H9 (cell line): ENCODE results near the gene ANKK1. TPM values are rescaled to one million over a fixed set of nuclear protein-coding genes. Genes with fewer than 3 reads are reported as not detected.

ENCODE experiments used
- DNase-seq: peaks from one replicate; pipeline ENCODE4 v3.0.0-alpha.2; 2017
- H2AFZ ChIP-seq: one replicate; pipeline ENCODE4 v1.6.1; 2013; ENCODE audit warnings: mild to moderate bottlenecking, low read length, control low read depth, moderate library complexity
- H2AK5ac ChIP-seq: 2 replicates; pipeline ENCODE4 v1.6.1; 2013; ENCODE audit warnings: low read length, control low read depth, mixed read lengths; ENCODE audit not compliant: insufficient read length
- H2BK120ac ChIP-seq: one replicate; pipeline ENCODE4 v1.6.1; 2013; ENCODE audit warnings: low read depth, mild to moderate bottlenecking, low read length, control low read depth, inconsistent platforms; ENCODE audit not compliant: poor library complexity, severe bottlenecking
- H2BK12ac ChIP-seq: 2 replicates; pipeline ENCODE4 v1.6.1; 2013; ENCODE audit warnings: low read length, control low read depth, mixed read lengths, low read depth; ENCODE audit not compliant: insufficient read length
- H2BK15ac ChIP-seq: 2 replicates; pipeline ENCODE4 v1.6.1; 2013; ENCODE audit warnings: low read depth, low read length, control low read depth
- H2BK20ac ChIP-seq: one replicate; pipeline ENCODE4 v1.6.1; 2013; ENCODE audit warnings: low read depth, mild to moderate bottlenecking, low read length, control low read depth, inconsistent platforms; ENCODE audit not compliant: poor library complexity, severe bottlenecking
- H2BK5ac ChIP-seq: 2 replicates; pipeline ENCODE4 v1.6.1; 2013; ENCODE audit warnings: low read length, control low read depth, mixed read lengths; ENCODE audit not compliant: insufficient read length
- H3K14ac ChIP-seq: 2 replicates; pipeline ENCODE4 v1.6.1; 2013; ENCODE audit warnings: low read length, control low read depth; ENCODE audit not compliant: insufficient read depth
- H3K18ac ChIP-seq: 2 replicates; pipeline ENCODE4 v1.6.1; 2013; ENCODE audit warnings: low read depth, mild to moderate bottlenecking, mixed read lengths, low read length, control low read depth; ENCODE audit not compliant: insufficient read length
- H3K23ac ChIP-seq: 2 replicates; pipeline ENCODE4 v1.6.1; 2013; ENCODE audit warnings: low read length, control low read depth, mixed read lengths, low read depth; ENCODE audit not compliant: insufficient read length
- H3K23me2 ChIP-seq: 2 replicates; pipeline ENCODE4 v1.6.1; 2013; ENCODE audit warnings: low read depth, mild to moderate bottlenecking, mixed read lengths, low read length, control low read depth; ENCODE audit not compliant: insufficient read length, poor library complexity, severe bottlenecking
- H3K27ac ChIP-seq: 2 replicates; pipeline ENCODE4 v1.5.1; 2013; ENCODE audit warnings: low read length, control low read depth, mixed read lengths, low read depth; ENCODE audit not compliant: insufficient read length
- H3K27me3 ChIP-seq: 2 replicates; pipeline ENCODE4 v1.6.1; 2013; ENCODE audit warnings: low read length, control low read depth, inconsistent platforms; ENCODE audit not compliant: insufficient read depth
- H3K4ac ChIP-seq: 2 replicates; pipeline ENCODE4 v1.6.1; 2013; ENCODE audit warnings: low read depth, mild to moderate bottlenecking, control low read depth, inconsistent platforms, low read length, moderate library complexity
- H3K4me1 ChIP-seq: 2 replicates; pipeline ENCODE4 v1.6.1; 2013; ENCODE audit warnings: low read length, control low read depth, inconsistent platforms; ENCODE audit not compliant: insufficient read depth
- H3K4me2 ChIP-seq: 2 replicates; pipeline ENCODE4 v1.6.1; 2013; ENCODE audit warnings: low read length, control low read depth, mixed read lengths; ENCODE audit not compliant: insufficient read length, insufficient read depth
- H3K56ac ChIP-seq: 2 replicates; pipeline ENCODE4 v1.6.1; 2013; ENCODE audit warnings: low read depth, mild to moderate bottlenecking, mixed read lengths, low read length, control low read depth; ENCODE audit not compliant: insufficient read length
- H3K79me1 ChIP-seq: 2 replicates; pipeline ENCODE4 v1.6.1; 2013; ENCODE audit warnings: low read depth, mild to moderate bottlenecking, moderate library complexity, low read length, control low read depth, inconsistent platforms; ENCODE audit not compliant: insufficient read depth, poor library complexity, severe bottlenecking
- H3K79me2 ChIP-seq: 2 replicates; pipeline ENCODE4 v1.6.1; 2013; ENCODE audit warnings: low read length, control low read depth, inconsistent platforms; ENCODE audit not compliant: insufficient read depth
- H3K9ac ChIP-seq: 2 replicates; pipeline ENCODE4 v1.6.1; 2013; ENCODE audit warnings: low read length, control low read depth, mixed read lengths; ENCODE audit not compliant: insufficient read length; ENCODE audit errors: extremely low read depth
- H3K9me3 ChIP-seq: one replicate; pipeline ENCODE4 v1.6.1; 2013; ENCODE audit warnings: low read depth, low read length, inconsistent platforms; ENCODE audit not compliant: control insufficient read depth
- H3T11ph ChIP-seq: one replicate; pipeline ENCODE4 v1.6.1; 2013; ENCODE audit warnings: mild to moderate bottlenecking, low read length, control low read depth, inconsistent platforms
- H4K20me1 ChIP-seq: one replicate; pipeline ENCODE4 v1.6.1; 2013; ENCODE audit not compliant: control insufficient read depth, insufficient read length, insufficient read depth
- H4K5ac ChIP-seq: 2 replicates; pipeline ENCODE4 v1.6.1; 2013; ENCODE audit warnings: low read depth, mild to moderate bottlenecking, mixed read lengths, low read length, control low read depth; ENCODE audit not compliant: insufficient read length
- H4K8ac ChIP-seq: replicated peaks from 2 replicates; pipeline ENCODE4 v1.6.1; 2013; ENCODE audit warnings: low read length, control low read depth, mixed read lengths, low read depth; ENCODE audit not compliant: insufficient read length
- H4K91ac ChIP-seq: 2 replicates; pipeline ENCODE4 v1.6.1; 2013; ENCODE audit warnings: low read depth, mild to moderate bottlenecking, moderate library complexity, mixed read lengths, low read length, control low read depth; ENCODE audit not compliant: insufficient read length
- H3K27ac Mint-ChIP-seq, 3 experiments: 2 replicates in 2 of 3; 3 replicates in 1 of 3; pipeline ENCODE4 v1.8.0; 2020 to 2021; ENCODE audit warnings: mixed read lengths in 3 of 3, mild to moderate bottlenecking in 1 of 3, moderate library complexity in 1 of 3
- H3K27me3 Mint-ChIP-seq: 2 replicates; pipeline ENCODE4 v1.8.0; 2021; ENCODE audit warnings: low read depth, mild to moderate bottlenecking, moderate library complexity, mixed read lengths
- H3K36me3 Mint-ChIP-seq, 3 experiments: 2 replicates in 2 of 3; 3 replicates in 1 of 3; pipeline ENCODE4 v1.8.0; 2020 to 2021; ENCODE audit warnings: low read depth in 3 of 3, mixed read lengths in 3 of 3; ENCODE audit not compliant: insufficient read depth in 1 of 3
- H3K4me1 Mint-ChIP-seq, 2 experiments: 2 replicates each; pipeline ENCODE4 v1.8.0; 2020; ENCODE audit warnings: mixed read lengths in 2 of 2
- H3K4me3 Mint-ChIP-seq, 2 experiments: 2 replicates in 1 of 2; 3 replicates in 1 of 2; pipeline ENCODE4 v1.8.0; 2020 to 2021; ENCODE audit warnings: mild to moderate bottlenecking in 2 of 2, mixed read lengths in 2 of 2, moderate library complexity in 1 of 2
- H3K9me3 Mint-ChIP-seq, 2 experiments: 2 replicates in 1 of 2; 3 replicates in 1 of 2; pipeline ENCODE4 v1.8.0; 2020; ENCODE audit warnings: mild to moderate bottlenecking in 2 of 2, mixed read lengths in 2 of 2, moderate library complexity in 1 of 2
- CTCF ChIP-seq: fragments of 200-600 bp; sonication (generic); conservative IDR thresholded peaks from 3 replicates; pipeline ENCODE4 v1.8.0; 2021; ENCODE audit warnings: antibody characterized with exemption, mild to moderate bottlenecking
- WGBS: extraction: QIAGEN DNeasy Blood & Tissue Kit; methylation state at CpG from one replicate; pipeline ENCODE4 v1.1.7; 2013; ENCODE audit warnings: missing lambda C conversion rate, low lambda C conversion rate, mixed read lengths; ENCODE audit not compliant: insufficient read length; ENCODE audit errors: extremely low coverage; 5-methylcytosine and 5-hydroxymethylcytosine counted together
- total RNA-seq: library from RNA; stranded (reverse); gene quantifications from 2 replicates; pipeline ENCODE4 v1.2.1, GENCODE V29; 2021

The ANKK1 gene
- total RNA-seq, 1 experiment from 2014 or later = 0.20 TPM

GRCh38 chr11:113375402-113375801 lies 12.2 kb upstream of the ANKK1 start:
- Histone ChIP-seq H3K9ac (no peak overlapping the region), H2BK15ac (no peak overlapping the region), H3T11ph (no peak overlapping the region), H2BK20ac (no peak overlapping the region), H2AK5ac (no peak overlapping the region), H3K4ac (no peak overlapping the region), H3K79me2 (no peaks in the 10 kb centered on the region), H3K56ac (no peak overlapping the region), H3K79me1 (no peaks in the 10 kb centered on the region), H3K23me2 (no peaks in the 10 kb centered on the region), H3K27me3 (no peaks in the 10 kb centered on the region), H3K4me2 (no peak overlapping the region), H3K14ac (no peak overlapping the region), H4K91ac (no peak overlapping the region), H3K27ac (no peak overlapping the region), H4K20me1 (no peaks in the 10 kb centered on the region), H2BK120ac (no peak overlapping the region), H3K23ac (no peak overlapping the region), H2BK12ac (no peak overlapping the region), H3K4me1 (no peaks in the 10 kb centered on the region; the same call in 1 of the 2 replicates), H2AFZ (no peak overlapping the region), H3K18ac (no peak overlapping the region), H2BK5ac (no peak overlapping the region), H4K5ac (no peak overlapping the region), H4K8ac (no peak overlapping the region), H3K9me3 (no peaks in the 10 kb centered on the region)
- no CpG with 5 or more reads among the region's 5 CpGs for WGBS
- no peaks in the 10 kb centered on the region; the same call in 1 of the 2 replicates for H3K27me3 Mint-ChIP-seq
- no peaks in the 10 kb centered on the region for H3K9me3 Mint-ChIP-seq
- no peak overlapping the region for H3K27ac Mint-ChIP-seq
- DNase-seq = no peak
- no peak for TF ChIP-seq CTCF
- H3K36me3 Mint-ChIP-seq = no peaks in the 10 kb centered on the region
- no peak overlapping the region for H3K4me3 Mint-ChIP-seq
- H3K4me1 Mint-ChIP-seq = peaks cover 14 to 19% of the 10 kb centered on the region in 2 experiments
